Measurements from ENCODE around the gene SIRT3. TPM values are rescaled to one million over a fixed set of nuclear protein-coding genes. Genes with fewer than 3 reads are reported as not detected.

The SIRT3 gene
- total RNA-seq, 1 experiment from 2014 or later, result 13.9 TPM

- Histone ChIP-seq H2AK5ac (ENCODE audit: insufficient read length, low read length) (no peak overlapping the region), H4K91ac (ENCODE audit: insufficient read length, low read depth, low read length) (no peak overlapping the region), H2BK15ac (ENCODE audit: low read depth, low read length) (no peak overlapping the region), H3K56ac (ENCODE audit: insufficient read length, low read depth, low read length) (no peak overlapping the region), H3K79me2 (ENCODE audit: insufficient read depth, low read length) (no peaks in the 10 kb centered on the region), H4K5ac (ENCODE audit: insufficient read length, low read depth, low read length) (no peak overlapping the region), H2BK12ac (ENCODE audit: insufficient read length, low read depth, low read length) (no peak overlapping the region), H3K23ac (ENCODE audit: insufficient read length, low read depth, low read length) (no peak overlapping the region), H2BK5ac (ENCODE audit: insufficient read length, low read length) (no peak overlapping the region), H2BK20ac (ENCODE audit: low read depth, low read length, poor library complexity, severe bottlenecking) (no peak overlapping the region), H4K8ac (replicated peaks; ENCODE audit: insufficient read length, low read depth, low read length) (no peak overlapping the region), H3K27ac (ENCODE audit: insufficient read length, low read depth, low read length) (no peak overlapping the region), H3K23me2 (ENCODE audit: insufficient read length, low read depth, low read length, poor library complexity, severe bottlenecking) (no peaks in the 10 kb centered on the region), H3K4me1 (ENCODE audit: insufficient read depth, low read length) (peaks cover 6% of the 10 kb centered on the region), H3T11ph (ENCODE audit: low read length) (no peak overlapping the region), H4K20me1 (ENCODE audit: control insufficient read depth, insufficient read depth, insufficient read length) (no peaks in the 10 kb centered on the region), H3K9me3 (ENCODE audit: control insufficient read depth, low read depth, low read length) (no peaks in the 10 kb centered on the region), H3K14ac (ENCODE audit: insufficient read depth, low read length) (no peak overlapping the region), H2BK120ac (ENCODE audit: low read depth, low read length, poor library complexity, severe bottlenecking) (no peak overlapping the region), H3K18ac (ENCODE audit: insufficient read length, low read depth, low read length) (no peak overlapping the region), H2AFZ (ENCODE audit: low read length) (no peak overlapping the region), H3K4ac (ENCODE audit: low read depth, low read length) (no peak overlapping the region), H3K9ac (ENCODE audit: extremely low read depth, insufficient read length, low read length) (no peak overlapping the region), H3K27me3 (ENCODE audit: insufficient read depth, low read length) (no peaks in the 10 kb centered on the region), H3K4me2 (ENCODE audit: insufficient read depth, insufficient read length, low read length) (peak overlapping the region; percentile 4), H3K79me1 (ENCODE audit: insufficient read depth, low read depth, low read length, poor library complexity, severe bottlenecking) (no peaks in the 10 kb centered on the region)
- Mint-ChIP-seq H3K9me3 (peaks cover 22 to 23% of the 10 kb centered on the region in 2 experiments), H3K27ac (no peak overlapping the region), H3K4me1 (peaks cover 26 to 28% of the 10 kb centered on the region in 2 experiments), H3K4me3 (peak overlapping the region in 1 of 2 experiments; percentile 50; a peak in 2 of 5 replicates), H3K36me3 (ENCODE audit: insufficient read depth in 1 of 3, low read depth in 3 of 3) (peaks cover 0 to 6% (median 3%) of the 10 kb centered on the region in 3 experiments; a peak in 4 of 7 replicates), H3K27me3 (ENCODE audit: low read depth) (peaks cover 8% of the 10 kb centered on the region)
- no CpG with 5 or more reads among the region's 18 CpGs for WGBS (ENCODE audit: extremely low coverage, insufficient read length, low lambda C conversion rate)
- no peak for DNase-seq
- TF ChIP-seq CTCF (conservative IDR thresholded peaks at IDR 0.05), result no peak
Measured at GRCh38 chr11:267491-267994, 31.4 kb upstream of the SIRT3 start.

All from H9 (cell line).